ENCODE measurements around the gene GPR68.

Gene GPR68

DNA sequence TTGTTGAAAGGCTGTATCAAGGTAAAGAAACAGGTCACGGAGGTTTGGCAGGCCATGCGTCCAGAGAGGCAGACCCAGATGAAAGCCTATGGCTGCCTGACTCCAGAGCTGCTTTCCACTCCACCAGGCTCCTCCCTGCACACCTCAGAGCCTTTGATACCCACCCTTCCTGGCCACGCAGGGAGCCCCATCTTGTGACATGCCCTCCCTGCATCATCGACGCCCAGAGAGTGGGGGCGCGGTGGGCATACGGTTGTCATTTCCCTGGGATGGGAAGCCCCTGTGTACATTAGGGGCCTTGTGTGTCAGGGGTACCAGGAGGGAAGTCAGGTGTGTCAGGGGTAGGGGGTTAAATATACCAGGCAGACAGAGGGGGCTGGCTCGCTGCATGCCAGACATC lies 30.3 kb upstream of the GPR68 start:
- no peak for DNase-seq (ENCODE audit: low spot score)
- ChIA-PET CTCF (no interaction called here), POLR2A (ENCODE audit: low non-redundant PET) (no interaction called here)
- TF ChIP-seq, protein P1, sequence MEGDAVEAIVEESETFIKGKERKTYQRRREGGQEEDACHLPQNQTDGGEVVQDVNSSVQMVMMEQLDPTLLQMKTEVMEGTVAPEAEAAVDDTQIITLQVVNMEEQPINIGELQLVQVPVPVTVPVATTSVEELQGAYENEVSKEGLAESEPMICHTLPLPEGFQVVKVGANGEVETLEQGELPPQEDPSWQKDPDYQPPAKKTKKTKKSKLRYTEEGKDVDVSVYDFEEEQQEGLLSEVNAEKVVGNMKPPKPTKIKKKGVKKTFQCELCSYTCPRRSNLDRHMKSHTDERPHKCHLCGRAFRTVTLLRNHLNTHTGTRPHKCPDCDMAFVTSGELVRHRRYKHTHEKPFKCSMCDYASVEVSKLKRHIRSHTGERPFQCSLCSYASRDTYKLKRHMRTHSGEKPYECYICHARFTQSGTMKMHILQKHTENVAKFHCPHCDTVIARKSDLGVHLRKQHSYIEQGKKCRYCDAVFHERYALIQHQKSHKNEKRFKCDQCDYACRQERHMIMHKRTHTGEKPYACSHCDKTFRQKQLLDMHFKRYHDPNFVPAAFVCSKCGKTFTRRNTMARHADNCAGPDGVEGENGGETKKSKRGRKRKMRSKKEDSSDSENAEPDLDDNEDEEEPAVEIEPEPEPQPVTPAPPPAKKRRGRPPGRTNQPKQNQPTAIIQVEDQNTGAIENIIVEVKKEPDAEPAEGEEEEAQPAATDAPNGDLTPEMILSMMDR (conservative IDR thresholded peaks at IDR 0.05; ENCODE audit: low read depth) = no peak
- peak overlapping the region; percentile 39 for H3K27ac ChIP-seq

DNA sequence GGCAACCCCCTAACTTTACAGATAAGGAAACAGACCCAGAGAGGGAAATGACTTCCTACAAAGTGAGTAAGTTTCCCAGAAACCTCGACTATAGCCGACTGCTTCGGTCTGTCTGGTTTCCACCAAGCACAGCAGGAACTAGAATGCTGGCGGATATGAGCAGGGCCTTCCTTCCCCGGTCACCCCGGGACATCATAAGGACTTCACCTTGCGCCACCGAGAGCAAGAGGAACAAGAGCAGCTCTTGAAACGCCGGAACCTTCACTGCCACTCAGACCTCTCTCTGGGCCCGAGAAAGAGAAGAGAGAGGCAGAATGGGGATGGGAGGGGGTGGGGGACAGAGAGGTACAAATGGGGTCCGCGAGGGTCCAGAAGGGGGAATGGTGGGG lies 29.4 kb upstream of the GPR68 start:
- ChIA-PET POLR2A (ENCODE audit: low non-redundant PET) (no interaction called here), CTCF (no interaction called here)
- TF ChIP-seq, protein P1 (conservative IDR thresholded peaks at IDR 0.05; ENCODE audit: low read depth) = no peak

DNA sequence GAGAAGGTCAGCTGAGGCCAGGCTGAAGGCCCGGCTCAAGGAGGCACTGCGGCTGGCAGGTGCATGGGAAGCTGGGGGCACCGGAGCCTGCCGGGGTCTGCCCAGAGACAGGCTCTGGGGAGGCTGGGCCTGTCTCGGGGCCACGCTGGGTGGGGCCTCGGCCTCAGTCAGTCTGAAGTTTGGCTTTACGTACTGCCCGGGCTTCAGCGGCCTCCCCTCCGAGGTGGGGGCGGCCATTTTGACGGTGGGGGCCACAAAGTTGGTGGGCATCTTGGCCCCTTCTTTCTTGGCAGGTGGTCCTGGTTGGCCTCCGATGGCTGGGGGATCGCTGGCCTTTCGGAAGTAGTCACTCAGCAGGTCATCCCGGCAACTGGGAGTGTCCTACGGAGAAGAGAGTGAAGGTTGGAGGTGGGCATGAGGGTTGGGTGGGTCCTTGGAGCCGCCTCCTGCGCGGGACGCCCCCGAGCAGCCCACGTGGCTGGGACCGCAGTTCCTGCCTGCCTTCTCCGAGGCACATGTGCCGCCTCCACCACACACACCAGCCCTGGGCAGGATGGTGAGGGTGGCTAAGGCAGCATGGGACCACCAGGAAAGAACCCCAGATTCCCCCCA lies 28.9 kb upstream of the GPR68 start:
- CTCF ChIA-PET = no interaction called here
- POLR2A ChIA-PET (ENCODE audit: low non-redundant PET) = no interaction called here

More for the DNA sequence above, 29.4 kb upstream of the GPR68 start:
- H3K27ac ChIP-seq = peak overlapping the region; percentile 39
- no peak for DNase-seq (ENCODE audit: low spot score)

DNA sequence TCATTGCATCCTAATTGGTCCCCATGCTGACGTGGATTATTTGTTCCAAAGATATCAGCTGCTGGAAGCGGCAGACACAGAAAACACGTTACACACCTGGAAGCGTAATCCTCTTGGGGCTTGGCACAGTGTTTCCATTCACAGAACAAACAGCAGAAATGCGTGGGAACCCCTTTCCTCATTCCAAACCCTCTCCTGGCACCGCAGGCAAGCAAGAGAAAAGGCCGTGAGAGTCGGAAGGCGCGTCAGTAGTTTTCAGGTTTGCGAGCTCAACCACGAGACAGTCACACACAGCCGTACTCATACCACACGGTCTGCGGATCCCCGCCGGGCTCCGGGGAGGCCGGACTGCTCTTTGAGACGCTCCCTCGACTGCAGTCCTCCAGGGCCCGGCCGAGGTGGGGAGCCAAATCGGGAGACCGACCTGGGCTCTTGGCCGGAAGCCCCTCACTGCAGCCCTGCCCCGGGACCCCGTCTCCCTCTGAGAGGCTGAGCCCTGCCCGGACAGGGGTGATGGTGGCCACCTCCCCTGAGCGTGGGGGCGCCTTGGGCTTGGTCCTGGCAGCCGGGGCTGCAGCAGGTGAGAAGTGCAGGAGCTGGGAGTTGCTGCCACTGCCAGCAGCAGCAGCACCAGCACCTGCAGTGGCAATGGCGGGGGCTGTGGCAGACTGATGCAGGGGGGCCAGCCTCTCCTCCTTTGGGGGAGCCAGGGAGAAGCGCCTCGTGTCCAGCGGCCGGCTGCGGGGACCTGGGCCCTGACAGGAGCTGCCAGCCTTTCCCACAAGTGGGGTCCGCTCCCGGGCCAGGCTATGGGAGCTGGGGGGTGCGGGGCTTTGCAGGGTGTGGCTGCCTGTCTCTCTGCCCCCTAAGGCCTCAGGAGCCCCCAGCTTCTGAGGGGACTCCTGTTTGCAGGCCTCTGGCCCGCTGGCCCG lies 28.1 kb upstream of the GPR68 start:
- CTCF ChIA-PET = interaction anchor here (0.6 kb wide), 1 partner anchor 99 kb away, joined by 3 read pairs; no protein-coding TSS in a partner anchor
- DNase-seq (ENCODE audit: low spot score) = no peak

More for the DNA sequence above, 28.9 kb upstream of the GPR68 start:
- no peak for DNase-seq (ENCODE audit: low spot score)
- TF ChIP-seq, protein P1 (conservative IDR thresholded peaks at IDR 0.05; ENCODE audit: low read depth) = no peak
- H3K27ac ChIP-seq = peak overlapping the region; percentile 52; the same call in 1 of the 2 replicates

DNA sequence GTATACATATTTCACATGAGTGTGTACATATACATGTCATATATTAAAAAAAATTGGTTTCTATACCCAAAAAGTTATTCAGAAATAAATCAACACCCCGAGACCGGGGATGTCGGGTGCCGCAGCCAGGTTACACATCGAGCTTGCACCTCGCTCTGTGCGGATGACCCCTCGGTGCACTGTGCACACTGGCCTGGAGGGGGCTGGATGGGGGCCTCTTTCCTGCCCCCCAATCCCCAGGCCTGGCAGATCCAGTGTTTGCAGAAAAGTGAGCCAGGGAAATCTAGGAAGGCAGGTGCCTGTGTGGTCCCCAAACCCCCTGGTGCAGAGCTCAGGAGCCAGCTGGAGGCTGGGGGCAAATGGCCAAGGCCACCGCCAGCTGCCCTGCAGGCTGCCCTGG lies 27.1 kb upstream of the GPR68 start:
- ChIA-PET CTCF (interaction anchor here (0.6 kb wide), 1 partner anchor 98 kb away, joined by 3 read pairs; no protein-coding TSS in a partner anchor), POLR2A (ENCODE audit: low non-redundant PET) (no interaction called here)
- TF ChIP-seq, protein P1 (conservative IDR thresholded peaks at IDR 0.05; ENCODE audit: low read depth) = no peak
- H3K27ac ChIP-seq = peak overlapping the region; percentile 52
- no peak for DNase-seq (ENCODE audit: low spot score)

More for the DNA sequence above, 28.1 kb upstream of the GPR68 start:
- POLR2A ChIA-PET (ENCODE audit: low non-redundant PET) = no interaction called here
- TF ChIP-seq, protein P1 (conservative IDR thresholded peaks at IDR 0.05; ENCODE audit: low read depth) = no peak
- H3K27ac ChIP-seq = peak overlapping the region; percentile 52

DNA sequence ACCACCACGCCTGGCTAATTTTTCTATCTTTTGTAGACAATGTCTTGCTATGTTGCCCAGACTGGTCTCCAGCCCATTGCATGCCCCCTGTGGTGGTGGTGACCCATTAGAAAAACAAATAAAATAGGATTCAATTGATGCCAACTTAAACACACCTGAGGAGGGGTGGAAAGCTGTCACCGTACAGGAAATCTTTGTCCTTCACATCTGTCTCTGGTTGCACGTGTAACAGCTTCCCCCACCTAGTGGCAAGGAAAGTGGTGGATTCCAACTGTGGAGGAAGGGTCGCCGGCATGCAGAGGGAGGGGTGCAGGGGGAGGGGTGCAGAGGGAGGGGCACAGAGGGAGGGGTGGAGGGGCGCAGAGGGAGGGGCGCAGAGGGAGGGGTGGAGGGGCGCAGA lies 26.1 kb upstream of the GPR68 start:
- POLR2A ChIA-PET (ENCODE audit: low non-redundant PET) = no interaction called here
- CTCF ChIA-PET = interaction anchor here (0.7 kb wide), 1 partner anchor 12 kb away, joined by 3 read pairs; no protein-coding TSS in a partner anchor
- H3K27ac ChIP-seq = peak overlapping the region; percentile 59
- TF ChIP-seq, protein P1 (conservative IDR thresholded peaks at IDR 0.05; ENCODE audit: low read depth) = no peak
- DNase-seq (ENCODE audit: low spot score) = no peak

Measured in RWPE1 (cell line).